IPS-20b (cell line): ENCODE data around the gene EPN3.

Experiments
- H3K27ac ChIP-seq: one replicate; pipeline ENCODE4 v1.5.1; 2013; ENCODE audit warnings: low read length
- H3K27me3 ChIP-seq: 2 replicates; pipeline ENCODE4 v1.6.1; 2013; ENCODE audit warnings: mild to moderate bottlenecking, low read length, inconsistent platforms; ENCODE audit not compliant: insufficient read depth
- H3K36me3 ChIP-seq: 2 replicates; pipeline ENCODE4 v1.6.1; 2013; ENCODE audit warnings: low read depth, mild to moderate bottlenecking, inconsistent platforms, low read length, moderate library complexity; ENCODE audit not compliant: insufficient read depth
- H3K4me1 ChIP-seq: 2 replicates; pipeline ENCODE4 v1.6.1; 2013; ENCODE audit warnings: mild to moderate bottlenecking, control low read depth, inconsistent platforms, low read length, moderate library complexity; ENCODE audit not compliant: insufficient read depth
- H3K4me3 ChIP-seq: 2 replicates; pipeline ENCODE4 v1.5.1; 2013; ENCODE audit warnings: mild to moderate bottlenecking, low read length, inconsistent platforms
- H3K9ac ChIP-seq: 2 replicates; pipeline ENCODE4 v1.6.1; 2013; ENCODE audit warnings: low read depth, mild to moderate bottlenecking, inconsistent platforms, low read length, moderate library complexity
- H3K9me3 ChIP-seq: 2 replicates; pipeline ENCODE4 v1.6.1; 2013; ENCODE audit warnings: mild to moderate bottlenecking, low read depth, low read length, inconsistent platforms; ENCODE audit not compliant: insufficient read depth

EPN3 gene

GRCh38 chr17:50557630-50558029 lies 25.1 kb downstream of the EPN3 start:
- Histone ChIP-seq H3K4me1 (peaks cover 6% of the 10 kb centered on the region; the same call in 1 of the 2 replicates), H3K27me3 (peaks cover 60% of the 10 kb centered on the region), H3K36me3 (no peaks in the 10 kb centered on the region), H3K9ac (no peak overlapping the region), H3K9me3 (no peaks in the 10 kb centered on the region), H3K27ac (no peak overlapping the region), H3K4me3 (no peak overlapping the region)

GRCh38 chr17:50558091-50558490 lies 25.6 kb downstream of the EPN3 start:
- no peak overlapping the region for H3K9ac ChIP-seq
- peaks cover 65% of the 10 kb centered on the region for H3K27me3 ChIP-seq
- no peak overlapping the region for H3K4me3 ChIP-seq
- no peak overlapping the region for H3K27ac ChIP-seq
- H3K9me3 ChIP-seq = no peaks in the 10 kb centered on the region
- H3K4me1 ChIP-seq = peaks cover 11% of the 10 kb centered on the region; the same call in 1 of the 2 replicates
- no peaks in the 10 kb centered on the region for H3K36me3 ChIP-seq

GRCh38 chr17:50558581-50558940 lies 26.0 kb downstream of the EPN3 start:
- Histone ChIP-seq H3K4me1 (peaks cover 11% of the 10 kb centered on the region; the same call in 1 of the 2 replicates), H3K9ac (no peak overlapping the region), H3K4me3 (peak overlapping the region; percentile 84; the same call in 1 of the 2 replicates), H3K27me3 (peaks cover 70% of the 10 kb centered on the region), H3K27ac (no peak overlapping the region), H3K9me3 (no peaks in the 10 kb centered on the region), H3K36me3 (no peaks in the 10 kb centered on the region)

GRCh38 chr17:50558941-50559614 lies 26.5 kb downstream of the EPN3 start:
- H3K9me3 ChIP-seq = no peaks in the 10 kb centered on the region
- H3K9ac ChIP-seq = peak overlapping the region; percentile 51; the same call in 1 of the 2 replicates
- peaks cover 75% of the 10 kb centered on the region for H3K27me3 ChIP-seq
- no peaks in the 10 kb centered on the region for H3K36me3 ChIP-seq
- H3K27ac ChIP-seq = no peak overlapping the region
- H3K4me1 ChIP-seq = peaks cover 13% of the 10 kb centered on the region; the same call in 1 of the 2 replicates
- peak overlapping the region; percentile 84 for H3K4me3 ChIP-seq

- peak overlapping the region; percentile 73; the same call in 1 of the 2 replicates for H3K9ac ChIP-seq
- H3K27me3 ChIP-seq = peaks cover 81% of the 10 kb centered on the region
- no peaks in the 10 kb centered on the region for H3K36me3 ChIP-seq
- no peak overlapping the region for H3K27ac ChIP-seq
- peak overlapping the region; percentile 84 for H3K4me3 ChIP-seq
- H3K9me3 ChIP-seq = no peaks in the 10 kb centered on the region
- H3K4me1 ChIP-seq = peaks cover 13% of the 10 kb centered on the region; the same call in 1 of the 2 replicates
These were observed 27.2 kb downstream of the EPN3 start for GRCh38 chr17:50559674-50560184.

GRCh38 chr17:50560185-50560824 lies 27.8 kb downstream of the EPN3 start, which contains the start of gene CACNA1G:
Gene CACNA1G, plus strand, starts transcription at chr17:50560715. Its CDS starts 745 bp downstream, at chr17:50561460.
- Histone ChIP-seq H3K27me3 (peaks cover 87% of the 10 kb centered on the region), H3K9ac (peak within 1 kb of the TSS; percentile 73; the same call in 1 of the 2 replicates)

GRCh38 chr17:50560931-50561745 lies 28.6 kb downstream of the EPN3 start:
- peak overlapping the region; percentile 59; the same call in 1 of the 2 replicates for H3K4me3 ChIP-seq
- H3K27ac ChIP-seq = no peak overlapping the region
- H3K36me3 ChIP-seq = no peaks in the 10 kb centered on the region
- peaks cover 93% of the 10 kb centered on the region for H3K27me3 ChIP-seq
- H3K9me3 ChIP-seq = no peaks in the 10 kb centered on the region
- H3K4me1 ChIP-seq = peaks cover 13% of the 10 kb centered on the region; the same call in 1 of the 2 replicates
- no peak overlapping the region for H3K9ac ChIP-seq

More at GRCh38 chr17:50560185-50560824, 27.8 kb downstream of the EPN3 start, which contains the start of gene CACNA1G:
- Histone ChIP-seq H3K27ac (no peak within 1 kb of the TSS), H3K9me3 (no peaks in the 10 kb centered on the region), H3K4me3 (peak within 1 kb of the TSS; percentile 84), H3K4me1 (peaks cover 13% of the 10 kb centered on the region; the same call in 1 of the 2 replicates), H3K36me3 (no peaks in the 10 kb centered on the region)

- H3K36me3 ChIP-seq = no peaks in the 10 kb centered on the region
- no peak overlapping the region for H3K27ac ChIP-seq
- no peak overlapping the region for H3K9ac ChIP-seq
- peaks cover 93% of the 10 kb centered on the region for H3K27me3 ChIP-seq
- no peaks in the 10 kb centered on the region for H3K9me3 ChIP-seq
- H3K4me1 ChIP-seq = peaks cover 13% of the 10 kb centered on the region; the same call in 1 of the 2 replicates
- H3K4me3 ChIP-seq = no peak overlapping the region; the same call in 1 of the 2 replicates
These were observed 29.2 kb downstream of the EPN3 start for GRCh38 chr17:50561746-50562141.

GRCh38 chr17:50562242-50563091 lies 29.9 kb downstream of the EPN3 start:
- Histone ChIP-seq H3K9ac (no peak overlapping the region), H3K36me3 (no peaks in the 10 kb centered on the region)

GRCh38 chr17:50563092-50563511 lies 30.6 kb downstream of the EPN3 start:
- Histone ChIP-seq H3K36me3 (no peaks in the 10 kb centered on the region), H3K27ac (no peak overlapping the region), H3K9ac (no peak overlapping the region), H3K9me3 (no peaks in the 10 kb centered on the region), H3K4me3 (no peak overlapping the region; the same call in 1 of the 2 replicates), H3K27me3 (peaks cover 90% of the 10 kb centered on the region), H3K4me1 (peaks cover 13% of the 10 kb centered on the region; the same call in 1 of the 2 replicates)

More at GRCh38 chr17:50562242-50563091, 29.9 kb downstream of the EPN3 start:
- peaks cover 92% of the 10 kb centered on the region for H3K27me3 ChIP-seq
- peak overlapping the region; percentile 64; the same call in 1 of the 2 replicates for H3K4me3 ChIP-seq
- H3K27ac ChIP-seq = no peak overlapping the region
- H3K4me1 ChIP-seq = peaks cover 13% of the 10 kb centered on the region; the same call in 1 of the 2 replicates
- no peaks in the 10 kb centered on the region for H3K9me3 ChIP-seq
